WTC11 (cell line): ENCODE results near the gene SLC37A3. TPM values are rescaled to one million over a fixed set of nuclear protein-coding genes. Genes with fewer than 3 reads are reported as not detected.
A peak's percentile ranks its signal among the peaks of the same experiment; 100 is the strongest.

ENCODE experiments used
- ATAC-seq: fragments of 200-7000 bp; cut with Tn5 transposase; 2 replicates; pipeline ENCODE4 v1.10.0; 2021; ENCODE audit warnings: mild to moderate bottlenecking, moderate library complexity
- CTCF ChIA-PET: fragments of 300-600 bp; sonication (Branson Sonifier 250); formaldehyde crosslinking; loops from one replicate; lab custom pipeline; 2021; ENCODE audit warnings: antibody characterized with exemption; lab: Charles Lee
- POLR2A ChIA-PET: fragments of 350-600 bp; sonication (Branson Sonifier 250); formaldehyde crosslinking; loops from one replicate; lab custom pipeline; 2021; ENCODE audit warnings: antibody characterized with exemption; lab: Charles Lee
- DNase-seq: peaks from one replicate; pipeline ENCODE4 v3.0.0; 2021; ENCODE audit warnings: low spot score
- H3K27ac Mint-ChIP-seq: 2 replicates; pipeline ENCODE4 v1.8.0; 2021; ENCODE audit warnings: mixed read lengths
- H3K27me3 Mint-ChIP-seq: 2 replicates; pipeline ENCODE4 v1.8.0; 2021; ENCODE audit warnings: low read depth, mild to moderate bottlenecking, moderate library complexity, mixed read lengths
- H3K36me3 Mint-ChIP-seq: 2 replicates; pipeline ENCODE4 v1.8.0; 2021; ENCODE audit warnings: mixed read lengths
- H3K4me1 Mint-ChIP-seq: 2 replicates; pipeline ENCODE4 v1.8.0; 2022; ENCODE audit warnings: mixed read lengths
- H3K4me3 Mint-ChIP-seq: 2 replicates; pipeline ENCODE4 v1.8.0; 2021; ENCODE audit warnings: mild to moderate bottlenecking, moderate library complexity, mixed read lengths
- H3K9me3 Mint-ChIP-seq: 2 replicates; pipeline ENCODE4 v1.8.0; 2021; ENCODE audit warnings: mixed read lengths
- AFF4 ChIP-seq: sonication (generic); formaldehyde crosslinking; IDR thresholded peaks from 2 replicates; pipeline ENCODE4 v1.8.1; 2023; ENCODE audit warnings: mild to moderate bottlenecking, missing genetic modification reagents, borderline replicate concordance
- AR ChIP-seq: fragments of 250-450 bp; sonication (Bioruptor Pico); IDR thresholded peaks from 2 replicates; pipeline ENCODE4 v1.9.0; 2021; ENCODE audit warnings: mild to moderate bottlenecking
- ARID4B ChIP-seq: sonication (generic); formaldehyde crosslinking; IDR thresholded peaks from 2 replicates; pipeline ENCODE4 v1.8.0; 2023; ENCODE audit warnings: missing genetic modification reagents, mild to moderate bottlenecking, borderline replicate concordance
- ATF2 ChIP-seq: sonication (generic); formaldehyde crosslinking; IDR thresholded peaks from 2 replicates; pipeline ENCODE4 v1.8.1; 2022; ENCODE audit warnings: low read depth, missing genetic modification reagents, borderline replicate concordance
- ELF4 ChIP-seq: sonication (generic); formaldehyde crosslinking; IDR thresholded peaks from 2 replicates; pipeline ENCODE4 v1.8.1; 2022; ENCODE audit warnings: low read depth, mild to moderate bottlenecking, moderate library complexity, missing genetic modification reagents
- ETV6 ChIP-seq: sonication (generic); formaldehyde crosslinking; IDR thresholded peaks from 2 replicates; pipeline ENCODE4 v1.8.1; 2022; ENCODE audit warnings: mild to moderate bottlenecking, missing genetic modification reagents
- FOXP1 ChIP-seq: sonication (generic); formaldehyde crosslinking; IDR thresholded peaks from 2 replicates; pipeline ENCODE4 v1.8.0; 2022; ENCODE audit warnings: missing genetic modification reagents, mild to moderate bottlenecking, moderate library complexity, borderline replicate concordance
- GABPB1 ChIP-seq: sonication (generic); formaldehyde crosslinking; IDR thresholded peaks from 2 replicates; pipeline ENCODE4 v1.8.1; 2023; ENCODE audit warnings: mild to moderate bottlenecking, missing genetic modification reagents
- GRHL2 ChIP-seq: fragments of 250-450 bp; sonication (Bioruptor Pico); IDR thresholded peaks from 2 replicates; pipeline ENCODE4 v1.8.0; 2022; ENCODE audit warnings: mild to moderate bottlenecking, moderate library complexity; ENCODE audit not compliant: insufficient replicate concordance, severe bottlenecking
- HMGA2 ChIP-seq: fragments of 250-450 bp; sonication (Bioruptor Pico); IDR thresholded peaks from 2 replicates; pipeline ENCODE4 v1.4.0; 2021; ENCODE audit warnings: mild to moderate bottlenecking, moderate library complexity
- MLX ChIP-seq: sonication (generic); formaldehyde crosslinking; IDR thresholded peaks from 2 replicates; pipeline ENCODE4 v1.8.1; 2023; ENCODE audit warnings: mild to moderate bottlenecking, missing genetic modification reagents, moderate library complexity
- NFE2L1 ChIP-seq: sonication (generic); formaldehyde crosslinking; IDR thresholded peaks from 2 replicates; pipeline ENCODE4 v1.8.1; 2023; ENCODE audit warnings: missing genetic modification reagents
- OVOL2 ChIP-seq: fragments of 250-450 bp; sonication (Bioruptor Pico); IDR thresholded peaks from 2 replicates; pipeline ENCODE4 v1.9.0; 2021; ENCODE audit warnings: mild to moderate bottlenecking, borderline replicate concordance
- PREB ChIP-seq: sonication (generic); formaldehyde crosslinking; IDR thresholded peaks from 2 replicates; pipeline ENCODE4 v1.8.1; 2022; ENCODE audit warnings: mild to moderate bottlenecking, missing genetic modification reagents, moderate library complexity, borderline replicate concordance
- SOX15 ChIP-seq: fragments of 250-450 bp; sonication (Bioruptor Pico); IDR thresholded peaks from 2 replicates; pipeline ENCODE4 v1.9.0; 2021; ENCODE audit warnings: mild to moderate bottlenecking
- TEAD1 ChIP-seq: sonication (generic); formaldehyde crosslinking; IDR thresholded peaks from 2 replicates; pipeline ENCODE4 v1.8.0; 2022; ENCODE audit warnings: mild to moderate bottlenecking, missing genetic modification reagents
- ZNF121 ChIP-seq: sonication (generic); formaldehyde crosslinking; IDR thresholded peaks from 2 replicates; pipeline ENCODE4 v1.8.0; 2023; ENCODE audit warnings: missing genetic modification reagents
- ZNF512 ChIP-seq: sonication (generic); formaldehyde crosslinking; IDR thresholded peaks from 2 replicates; pipeline ENCODE4 v1.8.1; 2022; ENCODE audit warnings: missing genetic modification reagents, borderline replicate concordance
- ZNF671 ChIP-seq: fragments of 250-450 bp; sonication (Bioruptor Pico); IDR thresholded peaks from 2 replicates; pipeline ENCODE4 v1.8.0; 2021; ENCODE audit warnings: mild to moderate bottlenecking
- ZSCAN18 ChIP-seq: fragments of 250-450 bp; sonication (Bioruptor Pico); IDR thresholded peaks from 2 replicates; pipeline ENCODE4 v2.1.2; 2022; ENCODE audit warnings: mild to moderate bottlenecking, moderate library complexity
- total RNA-seq: library from RNA; stranded (reverse); gene quantifications from 3 replicates; pipeline ENCODE4 v1.2.3, GENCODE V29; 2021

The SLC37A3 gene
- total RNA-seq, 1 experiment from 2014 or later: 54.8 TPM

GRCh38 chr7:140364819-140365218 is 33.5 kb downstream of the SLC37A3 start:
- CTCF ChIA-PET: no interaction called here
- Mint-ChIP-seq H3K4me1 (peaks cover 12% of the 10 kb centered on the region), H3K27ac (peak overlapping the region; percentile 63; the same call in 1 of the 2 replicates), H3K27me3 (no peaks in the 10 kb centered on the region), H3K4me3 (no peak overlapping the region), H3K36me3 (peaks cover 48% of the 10 kb centered on the region), H3K9me3 (peaks cover 4% of the 10 kb centered on the region)
- POLR2A ChIA-PET: no interaction called here
- DNase-seq (no peak), ATAC-seq (no peak)
- TF ChIP-seq OVOL2 (CRISPR knock-in tag) (no peak), AR (CRISPR knock-in tag) (no peak), MLX (no peak), PREB (no peak), ZNF121 (no peak), NFE2L1 (CRISPR knock-in tag) (no peak), ARID4B (CRISPR knock-in tag) (no peak), GRHL2 (no peak), ZSCAN18 (CRISPR knock-in tag) (no peak), HMGA2 (CRISPR knock-in tag) (no peak), TEAD1 (CRISPR knock-in tag) (no peak), ZNF671 (CRISPR knock-in tag) (no peak), AFF4 (CRISPR knock-in tag) (no peak), SOX15 (CRISPR knock-in tag) (no peak), FOXP1 (CRISPR knock-in tag) (no peak), GABPB1 (CRISPR knock-in tag) (no peak), ZNF512 (no peak), ETV6 (CRISPR knock-in tag) (no peak), ATF2 (CRISPR knock-in tag) (no peak), ELF4 (CRISPR knock-in tag) (no peak)
